Mesenchymal stem cell (in vitro differentiated cells and primary cell): Measurements from ENCODE around the gene ERMAP.

Source experiments
- DNase-seq: peaks from one replicate; pipeline ENCODE4 v3.0.0-alpha.2; 2013
- H2AFZ ChIP-seq: one replicate; pipeline ENCODE4 v1.6.1; 2013; ENCODE audit warnings: low read depth, mild to moderate bottlenecking, control low read depth, inconsistent platforms, low read length, moderate library complexity
- H2AK5ac ChIP-seq: 2 replicates; pipeline ENCODE4 v1.6.1; 2013; ENCODE audit warnings: low read length, moderate library complexity, mild to moderate bottlenecking, inconsistent platforms; ENCODE audit not compliant: severe bottlenecking
- H2BK120ac ChIP-seq: one replicate; pipeline ENCODE4 v1.6.1; 2013; ENCODE audit warnings: low read depth, mild to moderate bottlenecking, inconsistent platforms, low read length, moderate library complexity
- H2BK12ac ChIP-seq, 2 experiments: one replicate each; pipeline ENCODE4 v1.6.1; 2013; ENCODE audit warnings: inconsistent platforms in 2 of 2, low read length in 2 of 2, mild to moderate bottlenecking in 2 of 2, moderate library complexity in 2 of 2, control low read depth in 1 of 2
- H2BK15ac ChIP-seq: one replicate; pipeline ENCODE4 v1.6.1; 2013; ENCODE audit warnings: mild to moderate bottlenecking, low read depth, inconsistent platforms; ENCODE audit not compliant: poor library complexity, severe bottlenecking
- H2BK5ac ChIP-seq: 2 replicates; pipeline ENCODE4 v1.6.1; 2013; ENCODE audit warnings: low read depth, mild to moderate bottlenecking, low read length, control low read depth, inconsistent platforms; ENCODE audit not compliant: poor library complexity, severe bottlenecking
- H3K14ac ChIP-seq, 2 experiments: one replicate each; pipeline ENCODE4 v1.6.1; 2013; ENCODE audit warnings: inconsistent platforms in 2 of 2, low read length in 2 of 2, control low read depth in 1 of 2, mild to moderate bottlenecking in 1 of 2, moderate library complexity in 1 of 2
- H3K18ac ChIP-seq, 2 experiments: one replicate each; pipeline ENCODE4 v1.6.1; 2013; ENCODE audit warnings: inconsistent platforms in 2 of 2, low read length in 2 of 2, control low read depth in 1 of 2, low read depth in 1 of 2, mild to moderate bottlenecking in 1 of 2
- H3K23ac ChIP-seq, 2 experiments: one replicate each; pipeline ENCODE4 v1.6.1; 2013; ENCODE audit warnings: inconsistent platforms in 2 of 2, low read length in 2 of 2, mild to moderate bottlenecking in 2 of 2, moderate library complexity in 2 of 2, control low read depth in 1 of 2
- H3K27ac ChIP-seq: 2 replicates; pipeline ENCODE4 v1.5.1; 2013; ENCODE audit warnings: mild to moderate bottlenecking, moderate library complexity, low read length, control low read depth, inconsistent platforms; ENCODE audit not compliant: poor library complexity, severe bottlenecking
- H3K27me3 ChIP-seq, 2 experiments: 2 replicates each; pipeline versions ENCODE4 v1.6.1 to v1.7.0; 2013; ENCODE audit warnings: low read length in 2 of 2, mild to moderate bottlenecking in 2 of 2, moderate library complexity in 2 of 2, control low read depth in 1 of 2, inconsistent platforms in 1 of 2; ENCODE audit not compliant: control insufficient read depth in 1 of 2, insufficient read depth in 1 of 2
- H3K36me3 ChIP-seq, 2 experiments: 2 replicates each; pipeline versions ENCODE4 v1.6.1 to v1.7.0; 2013; ENCODE audit warnings: low read length in 2 of 2, control low read depth in 1 of 2, inconsistent platforms in 1 of 2, low read depth in 1 of 2, mild to moderate bottlenecking in 1 of 2; ENCODE audit not compliant: insufficient read depth in 2 of 2, control insufficient read depth in 1 of 2
- H3K4ac ChIP-seq, 2 experiments: one replicate each; pipeline ENCODE4 v1.6.1; 2013; ENCODE audit warnings: inconsistent platforms in 2 of 2, low read length in 2 of 2, mild to moderate bottlenecking in 2 of 2, moderate library complexity in 2 of 2, control low read depth in 1 of 2, low read depth in 1 of 2
- H3K4me1 ChIP-seq: 2 replicates; pipeline ENCODE4 v1.6.1; 2013; ENCODE audit warnings: low read depth, low read length, control low read depth; ENCODE audit not compliant: control insufficient read depth, insufficient read depth
- H3K4me2 ChIP-seq: 2 replicates; pipeline ENCODE4 v1.6.1; 2013; ENCODE audit warnings: low read length, mild to moderate bottlenecking, inconsistent platforms; ENCODE audit not compliant: poor library complexity, severe bottlenecking
- H3K4me3 ChIP-seq, 2 experiments: 2 replicates each; pipeline versions ENCODE4 v1.5.1 to v1.7.0; 2013; ENCODE audit warnings: low read length in 2 of 2, mild to moderate bottlenecking in 2 of 2, control low read depth in 1 of 2, low read depth in 1 of 2; ENCODE audit not compliant: insufficient read depth in 1 of 2
- H3K79me1 ChIP-seq: replicated peaks from 2 replicates; pipeline ENCODE4 v1.6.1; 2013; ENCODE audit warnings: mild to moderate bottlenecking, control low read depth, low read length, inconsistent platforms; ENCODE audit not compliant: poor library complexity, severe bottlenecking
- H3K9ac ChIP-seq: 2 replicates; pipeline ENCODE4 v1.7.0; 2013; ENCODE audit warnings: mild to moderate bottlenecking, low read length, moderate library complexity
- H3K9me3 ChIP-seq: 2 replicates; pipeline ENCODE4 v1.7.0; 2013; ENCODE audit warnings: mild to moderate bottlenecking, low read length; ENCODE audit not compliant: control insufficient read depth
- H4K8ac ChIP-seq: one replicate; pipeline ENCODE4 v1.6.1; 2013; ENCODE audit warnings: inconsistent platforms, mild to moderate bottlenecking, low read length, moderate library complexity
- H4K91ac ChIP-seq: one replicate; pipeline ENCODE4 v1.6.1; 2013; ENCODE audit warnings: mild to moderate bottlenecking, low read length, inconsistent platforms
- WGBS: methylation state at CpG from one replicate; pipeline ENCODE4 v1.1.7; 2013; ENCODE audit warnings: mixed read lengths; 5-methylcytosine and 5-hydroxymethylcytosine counted together

The ERMAP gene

GRCh38 chr1:42886800-42887199 lies 69.9 kb downstream of the ERMAP start:
- H3K79me1 ChIP-seq, result no peaks in the 10 kb centered on the region
- H2BK15ac ChIP-seq, result no peak overlapping the region
- H3K14ac ChIP-seq, result no peak overlapping the region
- no peak overlapping the region for H3K27ac ChIP-seq
- H4K91ac ChIP-seq, result no peak overlapping the region
- H3K4me2 ChIP-seq, result no peak overlapping the region
- H3K18ac ChIP-seq, result no peak overlapping the region
- H3K23ac ChIP-seq, result no peak overlapping the region
- no peaks in the 10 kb centered on the region for H3K9me3 ChIP-seq
- 97% methylated on average over 21 of the region's 21 CpGs for WGBS
- no peak overlapping the region for H2AK5ac ChIP-seq
- no peak overlapping the region for H2BK12ac ChIP-seq
- H2AFZ ChIP-seq, result no peak overlapping the region
- peaks cover 6% of the 10 kb centered on the region in 2 experiments for H3K27me3 ChIP-seq
- H3K36me3 ChIP-seq, result no peaks in the 10 kb centered on the region
- H4K8ac ChIP-seq, result no peak overlapping the region
- H3K4ac ChIP-seq, result no peak overlapping the region
- no peak overlapping the region for H3K9ac ChIP-seq
- H3K4me1 ChIP-seq, result no peaks in the 10 kb centered on the region
- DNase-seq, result no peak
- no peak overlapping the region for H3K4me3 ChIP-seq
- no peak overlapping the region for H2BK120ac ChIP-seq
- H2BK5ac ChIP-seq, result no peak overlapping the region

GRCh38 chr1:42887366-42887765 lies 70.4 kb downstream of the ERMAP start:
- no peaks in the 10 kb centered on the region for H3K9me3 ChIP-seq
- no peak overlapping the region for H3K4me3 ChIP-seq
- H3K36me3 ChIP-seq, result no peaks in the 10 kb centered on the region
- H2BK120ac ChIP-seq, result no peak overlapping the region
- peaks cover 6 to 10% of the 10 kb centered on the region in 2 experiments for H3K27me3 ChIP-seq
- H4K8ac ChIP-seq, result no peak overlapping the region
- H3K27ac ChIP-seq, result no peak overlapping the region
- H3K18ac ChIP-seq, result no peak overlapping the region
- H3K14ac ChIP-seq, result no peak overlapping the region
- no peak overlapping the region for H3K4me2 ChIP-seq
- no peak overlapping the region for H4K91ac ChIP-seq
- H3K79me1 ChIP-seq, result no peaks in the 10 kb centered on the region
- H3K4ac ChIP-seq, result no peak overlapping the region
- no peak for DNase-seq
- H2BK5ac ChIP-seq, result no peak overlapping the region
- H3K9ac ChIP-seq, result no peak overlapping the region
- H2AFZ ChIP-seq, result no peak overlapping the region
- no peaks in the 10 kb centered on the region for H3K4me1 ChIP-seq
- 95% methylated on average over 20 of the region's 20 CpGs for WGBS
- no peak overlapping the region for H3K23ac ChIP-seq
- H2BK12ac ChIP-seq, result no peak overlapping the region
- H2BK15ac ChIP-seq, result no peak overlapping the region
- no peak overlapping the region for H2AK5ac ChIP-seq

GRCh38 chr1:42888013-42888633 lies 71.2 kb downstream of the ERMAP start:
- no peak overlapping the region for H3K4ac ChIP-seq
- no peak overlapping the region for H3K27ac ChIP-seq
- no peak overlapping the region for H2BK120ac ChIP-seq
- H3K79me1 ChIP-seq, result no peaks in the 10 kb centered on the region
- no peak overlapping the region for H3K4me2 ChIP-seq
- peak overlapping the region in 1 of 2 experiments; percentile 61 for H3K14ac ChIP-seq
- no peak for DNase-seq
- no peak overlapping the region for H3K23ac ChIP-seq
- no peak overlapping the region for H3K4me3 ChIP-seq
- H2BK15ac ChIP-seq, result no peak overlapping the region
- no peaks in the 10 kb centered on the region for H3K9me3 ChIP-seq
- H3K9ac ChIP-seq, result no peak overlapping the region
- H4K8ac ChIP-seq, result no peak overlapping the region
- no peak overlapping the region for H2AK5ac ChIP-seq
- H2BK5ac ChIP-seq, result no peak overlapping the region
- no peak overlapping the region for H4K91ac ChIP-seq
- H3K18ac ChIP-seq, result no peak overlapping the region
- no peak overlapping the region for H2BK12ac ChIP-seq
- no peak overlapping the region for H2AFZ ChIP-seq
- H3K27me3 ChIP-seq, result peaks cover 6 to 11% of the 10 kb centered on the region in 2 experiments
- H3K4me1 ChIP-seq, result no peaks in the 10 kb centered on the region
- WGBS, result 93% methylated on average over 26 of the region's 31 CpGs
- no peaks in the 10 kb centered on the region for H3K36me3 ChIP-seq

GRCh38 chr1:42889264-42889663 lies 72.3 kb downstream of the ERMAP start:
- no peak overlapping the region for H3K4ac ChIP-seq
- no peak overlapping the region for H3K23ac ChIP-seq
- no peak overlapping the region for H4K8ac ChIP-seq
- DNase-seq, result no peak
- H2BK120ac ChIP-seq, result no peak overlapping the region
- peaks cover 6 to 13% of the 10 kb centered on the region in 2 experiments for H3K27me3 ChIP-seq
- H3K36me3 ChIP-seq, result no peaks in the 10 kb centered on the region
- no peaks in the 10 kb centered on the region for H3K9me3 ChIP-seq
- H2AK5ac ChIP-seq, result no peak overlapping the region
- 79% methylated on average over 4 of the region's 4 CpGs for WGBS
- H4K91ac ChIP-seq, result no peak overlapping the region
- H3K4me3 ChIP-seq, result no peak overlapping the region
- no peak overlapping the region for H3K14ac ChIP-seq
- no peak overlapping the region for H2BK5ac ChIP-seq
- no peak overlapping the region for H2BK15ac ChIP-seq
- no peaks in the 10 kb centered on the region for H3K79me1 ChIP-seq
- H3K4me1 ChIP-seq, result no peaks in the 10 kb centered on the region
- no peak overlapping the region for H3K18ac ChIP-seq
- H2BK12ac ChIP-seq, result no peak overlapping the region
- no peak overlapping the region for H3K9ac ChIP-seq
- no peak overlapping the region for H3K4me2 ChIP-seq
- no peak overlapping the region for H2AFZ ChIP-seq
- H3K27ac ChIP-seq, result no peak overlapping the region
